IPS DF 19.7 (cell line): ENCODE results near the gene ZNF697.
A peak's percentile ranks its signal among the peaks of the same experiment; 100 is the strongest.
"Not testable (repeated sequence)": the region's sequence is repeated elsewhere in the genome, so short reads cannot be mapped to it uniquely, and the experiment has no call there.

Source experiments
- DNase-seq: peaks from one replicate; pipeline ENCODE4 v3.0.0-alpha.2; 2013; ENCODE audit warnings: low read depth, low spot score

The ZNF697 gene

GRCh38 chr1:119647734-119648619, at the start of gene ZNF697:
Gene ZNF697 (minus strand): TSS chr1:119648266. CDS start chr1:119626100, 22,166 bp downstream.
- peak; percentile 88 for DNase-seq

GRCh38 chr1:119697598-119697997, 49.5 kb upstream of the ZNF697 start:
- DNase-seq = no peak

- not testable (repeated sequence) for DNase-seq
Observed at GRCh38 chr1:119696863-119697262, 48.8 kb upstream of the ZNF697 start.

GRCh38 chr1:119689511-119689910, 41.4 kb upstream of the ZNF697 start:
- DNase-seq = no peak

GRCh38 chr1:119688810-119689209, 40.7 kb upstream of the ZNF697 start:
- no peak for DNase-seq

GRCh38 chr1:119687434-119688079, 39.5 kb upstream of the ZNF697 start:
- no peak for DNase-seq

GRCh38 chr1:119686661-119687060, 38.6 kb upstream of the ZNF697 start:
- DNase-seq = no peak

GRCh38 chr1:119683893-119684292, 35.8 kb upstream of the ZNF697 start:
- no peak for DNase-seq

GRCh38 chr1:119682141-119682540, 34.1 kb upstream of the ZNF697 start:
- no peak for DNase-seq

- no peak for DNase-seq
Observed at GRCh38 chr1:119681560-119681959, 33.5 kb upstream of the ZNF697 start.

GRCh38 chr1:119680723-119681122, 32.7 kb upstream of the ZNF697 start:
- DNase-seq = no peak

GRCh38 chr1:119680193-119680592, 32.1 kb upstream of the ZNF697 start:
- no peak for DNase-seq

- no peak for DNase-seq
Observed at GRCh38 chr1:119679223-119679622, 31.2 kb upstream of the ZNF697 start.

GRCh38 chr1:119676571-119677206, 28.6 kb upstream of the ZNF697 start:
- DNase-seq = no peak

- no peak for DNase-seq
Observed at GRCh38 chr1:119675349-119676345, 27.6 kb upstream of the ZNF697 start.

GRCh38 chr1:119674835-119675289, 26.8 kb upstream of the ZNF697 start:
- no peak for DNase-seq

GRCh38 chr1:119674111-119674526, 26.1 kb upstream of the ZNF697 start:
- no peak for DNase-seq

- no peak for DNase-seq
Observed at GRCh38 chr1:119673171-119673940, 25.3 kb upstream of the ZNF697 start.

- DNase-seq = no peak
Observed at GRCh38 chr1:119670898-119671297, 22.8 kb upstream of the ZNF697 start.

GRCh38 chr1:119667173-119667572, 19.1 kb upstream of the ZNF697 start:
- DNase-seq = no peak
